Epithelial cell of proximal tubule (primary cell): ENCODE results near the gene METTL25. TPM values are rescaled to one million over a fixed set of nuclear protein-coding genes. Genes with fewer than 3 reads are reported as not detected.

Experiments used
- DNase-seq: peaks from one replicate; pipeline ENCODE4 v3.0.0-alpha.2; 2011; ENCODE audit warnings: low read depth
- H3K4me3 ChIP-seq: 2 replicates; pipeline ENCODE4 v1.5.1; 2011; ENCODE audit warnings: low read depth, mild to moderate bottlenecking, low read length
- total RNA-seq: library from RNA; depleted of rRNA; stranded (reverse); fragments of >200 nt; gene quantifications from 2 replicates; pipeline ENCODE4 v1.2.3, GENCODE V29; 2015
- TF ChIP-seq, protein P1 (sequence below): conservative IDR thresholded peaks from 2 replicates; pipeline ENCODE4 v1.5.1; 2012; ENCODE audit warnings: low read depth, mild to moderate bottlenecking, low read length

The METTL25 gene
- total RNA-seq, 1 donor from 2014 or later, result 8.8 TPM

DNA sequence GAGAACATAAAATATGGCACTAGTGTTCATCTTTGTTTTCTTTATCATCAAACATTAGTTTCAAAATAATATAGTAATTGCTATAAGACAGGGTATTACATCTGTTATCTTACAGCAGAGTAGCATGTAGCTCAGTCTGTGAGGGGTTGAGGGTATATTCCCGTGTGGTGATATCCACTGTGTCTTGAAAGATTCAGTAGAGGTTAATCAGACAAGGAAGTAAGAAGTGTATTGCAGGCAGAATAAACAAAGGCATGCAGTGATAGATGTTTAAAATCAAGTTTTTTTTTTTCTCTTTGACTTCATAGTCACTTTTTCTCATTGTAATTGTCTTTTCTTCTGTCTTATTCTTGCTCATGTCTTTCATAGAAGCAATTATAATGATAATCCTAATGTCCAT lies 48.3 kb downstream of the METTL25 start:
- TF ChIP-seq, protein P1, sequence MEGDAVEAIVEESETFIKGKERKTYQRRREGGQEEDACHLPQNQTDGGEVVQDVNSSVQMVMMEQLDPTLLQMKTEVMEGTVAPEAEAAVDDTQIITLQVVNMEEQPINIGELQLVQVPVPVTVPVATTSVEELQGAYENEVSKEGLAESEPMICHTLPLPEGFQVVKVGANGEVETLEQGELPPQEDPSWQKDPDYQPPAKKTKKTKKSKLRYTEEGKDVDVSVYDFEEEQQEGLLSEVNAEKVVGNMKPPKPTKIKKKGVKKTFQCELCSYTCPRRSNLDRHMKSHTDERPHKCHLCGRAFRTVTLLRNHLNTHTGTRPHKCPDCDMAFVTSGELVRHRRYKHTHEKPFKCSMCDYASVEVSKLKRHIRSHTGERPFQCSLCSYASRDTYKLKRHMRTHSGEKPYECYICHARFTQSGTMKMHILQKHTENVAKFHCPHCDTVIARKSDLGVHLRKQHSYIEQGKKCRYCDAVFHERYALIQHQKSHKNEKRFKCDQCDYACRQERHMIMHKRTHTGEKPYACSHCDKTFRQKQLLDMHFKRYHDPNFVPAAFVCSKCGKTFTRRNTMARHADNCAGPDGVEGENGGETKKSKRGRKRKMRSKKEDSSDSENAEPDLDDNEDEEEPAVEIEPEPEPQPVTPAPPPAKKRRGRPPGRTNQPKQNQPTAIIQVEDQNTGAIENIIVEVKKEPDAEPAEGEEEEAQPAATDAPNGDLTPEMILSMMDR, result no peak
- H3K4me3 ChIP-seq, result no peak overlapping the region
- no peak for DNase-seq

DNA sequence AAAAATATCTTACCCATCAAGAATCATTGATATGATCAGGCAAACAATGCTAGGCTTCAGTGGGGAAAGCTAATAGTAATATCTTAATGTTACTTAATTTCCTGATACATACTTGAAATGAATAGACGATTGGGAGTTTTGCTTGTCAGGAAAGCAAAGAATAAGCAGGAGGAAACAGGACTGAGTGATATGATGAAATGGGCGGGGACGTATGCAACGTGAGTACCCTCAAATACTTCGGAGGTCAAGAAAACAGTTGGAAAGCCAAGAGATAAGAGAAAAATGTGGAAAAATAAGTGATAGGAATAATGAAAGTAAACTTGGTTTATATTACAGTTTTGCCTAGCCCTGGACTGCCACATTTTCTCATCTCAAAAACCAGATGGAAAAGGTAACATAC lies 49.2 kb downstream of the METTL25 start:
- no peak overlapping the region for H3K4me3 ChIP-seq
- TF ChIP-seq, protein P1, result no peak
- no peak for DNase-seq

DNA sequence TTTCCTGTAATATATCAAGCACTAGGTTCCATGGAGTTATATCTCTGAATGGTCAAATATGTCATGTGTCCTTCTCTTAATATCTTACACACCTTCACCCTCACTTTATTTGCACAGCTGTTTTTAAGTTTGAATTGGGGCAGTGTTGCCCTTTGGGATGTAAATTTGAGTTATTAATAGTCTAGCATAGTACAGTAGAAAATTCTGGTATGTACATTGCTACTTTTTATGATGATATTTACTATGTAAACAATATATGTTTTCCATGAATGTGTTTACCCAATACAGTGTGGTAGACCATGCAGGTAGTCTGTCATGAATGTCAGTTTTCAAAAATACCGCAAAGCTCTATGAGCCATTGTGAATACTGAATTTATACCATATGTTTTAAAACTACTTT lies 50.5 kb downstream of the METTL25 start:
- no peak for DNase-seq
- TF ChIP-seq, protein P1, result no peak

DNA sequence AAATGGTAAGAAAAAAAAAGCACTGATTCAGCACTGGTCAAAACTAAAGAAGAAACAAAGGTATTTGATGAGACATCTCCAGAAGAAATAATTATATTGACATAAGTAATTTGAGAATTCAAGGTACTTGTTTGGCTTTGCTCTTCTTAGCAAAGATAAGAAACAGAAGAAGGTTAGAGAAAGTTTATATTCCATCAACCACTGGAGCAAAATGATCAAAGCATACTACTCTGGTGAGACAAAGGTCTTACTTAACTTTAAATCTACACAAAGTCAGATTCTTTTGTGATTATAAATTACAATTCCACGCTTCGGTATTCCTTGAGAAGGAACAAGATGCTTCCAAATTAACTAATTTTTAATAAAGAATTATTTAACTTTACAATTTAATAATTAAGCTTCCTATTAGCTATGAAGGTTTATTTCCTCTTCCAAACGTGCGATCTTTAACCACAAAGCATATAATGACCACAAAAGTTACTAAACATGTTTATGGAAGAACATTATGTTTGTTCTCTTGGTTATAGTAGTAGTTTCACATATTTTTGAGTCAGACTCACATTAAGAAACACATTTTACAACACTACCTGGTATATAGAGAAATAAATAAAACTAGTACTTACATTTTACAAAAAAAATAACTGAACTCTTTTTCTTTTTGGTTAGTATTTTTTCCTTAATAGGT lies 53.4 kb downstream of the METTL25 start:
- H3K4me3 ChIP-seq, result no peak overlapping the region
- DNase-seq, result peak; percentile 6
- TF ChIP-seq, protein P1, result no peak

More for the DNA sequence above, 50.5 kb downstream of the METTL25 start:
- no peak overlapping the region for H3K4me3 ChIP-seq

DNA sequence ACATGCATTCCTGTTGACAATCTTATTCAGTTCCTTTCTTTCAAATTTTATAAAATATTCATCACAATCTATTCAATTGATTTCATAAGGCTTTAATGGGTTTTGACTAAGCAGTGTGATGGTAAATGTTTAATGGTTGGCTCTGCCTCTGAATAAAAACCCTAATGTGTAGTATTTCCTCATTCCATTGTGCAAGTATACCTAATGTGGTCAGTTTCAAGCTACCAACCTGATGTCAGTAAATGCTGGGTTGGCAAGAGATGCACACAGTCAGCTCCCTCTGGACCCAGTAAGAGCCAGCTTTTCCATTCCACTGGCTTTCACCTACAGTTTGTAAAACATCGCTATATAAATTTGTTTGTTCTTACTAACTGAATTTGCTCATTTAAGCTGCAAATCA lies 53.9 kb downstream of the METTL25 start:
- DNase-seq, result peak; percentile 69
- TF ChIP-seq, protein P1, result no peak
- no peak overlapping the region for H3K4me3 ChIP-seq

DNA sequence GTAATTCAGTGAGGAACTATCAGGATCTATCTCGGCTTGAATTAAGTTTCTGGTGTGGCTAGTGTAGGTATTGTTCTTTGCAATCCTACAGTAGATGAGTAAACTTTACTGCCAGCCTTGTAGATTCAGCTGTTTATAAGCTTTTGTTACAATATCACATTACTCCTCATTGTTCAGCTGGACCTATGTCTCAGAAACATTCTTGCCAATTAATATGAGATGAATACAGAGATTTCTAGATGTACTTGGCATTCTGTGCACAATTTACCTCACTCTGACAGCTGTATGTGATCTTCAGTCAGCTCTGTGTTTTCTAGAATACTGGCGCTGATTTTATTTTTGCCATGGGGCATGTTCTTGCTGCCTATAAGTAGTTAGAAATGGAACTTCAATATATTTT lies 55.7 kb downstream of the METTL25 start:
- H3K4me3 ChIP-seq, result no peak overlapping the region
- TF ChIP-seq, protein P1, result no peak
- no peak for DNase-seq

DNA sequence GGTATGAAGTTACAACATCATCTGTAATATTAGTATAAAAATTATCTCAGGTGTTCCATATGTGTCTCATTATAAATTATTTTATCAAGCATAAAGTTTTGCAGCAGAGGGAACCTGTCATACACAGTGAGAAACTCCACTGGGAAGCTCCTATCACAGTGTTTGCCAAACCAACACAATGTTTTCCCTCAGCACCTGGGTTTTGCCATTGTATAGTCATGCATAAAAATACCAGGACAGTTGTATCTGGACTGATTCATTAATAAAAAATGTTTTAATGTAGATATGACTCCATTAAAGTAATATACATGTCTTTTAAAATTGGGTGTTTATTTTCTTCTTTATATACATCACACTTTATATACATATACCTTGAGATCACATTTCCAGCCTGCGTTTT lies 56.6 kb downstream of the METTL25 start:
- TF ChIP-seq, protein P1, result no peak
- DNase-seq, result peak; percentile 32
- H3K4me3 ChIP-seq, result no peak overlapping the region
